Measurements from ENCODE around the gene ATP1A2.

ATP1A2 gene

GRCh38 chr1:160085686-160086455, 29.7 kb upstream of the ATP1A2 start:
- H3K36me3 ChIP-seq (ENCODE audit: insufficient read depth, low read length), result no peaks in the 10 kb centered on the region; the same call in 1 of the 2 replicates
- H3F3A ChIP-seq (ENCODE audit: insufficient read depth, low read length), result no peaks in the 10 kb centered on the region
- H4K20me1 ChIP-seq (ENCODE audit: insufficient read depth, low read length), result no peaks in the 10 kb centered on the region
- H2AFZ ChIP-seq (ENCODE audit: low read length), result no peak overlapping the region
- no peaks in the 10 kb centered on the region for H3K9me2 ChIP-seq (ENCODE audit: low read depth, low read length)
- H3K4me3 ChIP-seq (ENCODE audit: low read depth, low read length, poor library complexity, severe bottlenecking), result no peak overlapping the region
- no peak overlapping the region for H3K27ac ChIP-seq (ENCODE audit: low read depth, low read length, poor library complexity, severe bottlenecking)
- no peak overlapping the region for H3K4me2 ChIP-seq (ENCODE audit: low read length)
- H3K79me2 ChIP-seq (ENCODE audit: insufficient read depth, low read length), result no peaks in the 10 kb centered on the region
- H3K9ac ChIP-seq (ENCODE audit: low read length), result no peak overlapping the region
- H3K4me1 ChIP-seq (ENCODE audit: insufficient read depth, low read length, severe bottlenecking), result no peaks in the 10 kb centered on the region
- no peaks in the 10 kb centered on the region for H3K9me3 ChIP-seq (ENCODE audit: low read length)
- no peaks in the 10 kb centered on the region for H3K27me3 ChIP-seq (ENCODE audit: insufficient read depth, low read length)
- no peak for TF ChIP-seq EZH2 (IDR thresholded peaks at IDR 0.05; ENCODE audit: borderline replicate concordance, low read length)
- peak; percentile 82 for TF ChIP-seq CTCF (IDR thresholded peaks at IDR 0.05; ENCODE audit: low read length)

- Histone ChIP-seq H3K27me3 (ENCODE audit: insufficient read depth, low read length) (no peaks in the 10 kb centered on the region), H3K9me3 (ENCODE audit: low read length) (no peaks in the 10 kb centered on the region), H3K9me2 (ENCODE audit: low read depth, low read length) (no peaks in the 10 kb centered on the region), H3K79me2 (ENCODE audit: insufficient read depth, low read length) (no peaks in the 10 kb centered on the region), H3K4me1 (ENCODE audit: insufficient read depth, low read length, severe bottlenecking) (no peaks in the 10 kb centered on the region), H2AFZ (ENCODE audit: low read length) (no peak overlapping the region), H3F3A (ENCODE audit: insufficient read depth, low read length) (no peaks in the 10 kb centered on the region), H3K4me2 (ENCODE audit: low read length) (no peak overlapping the region), H3K9ac (ENCODE audit: low read length) (no peak overlapping the region), H3K36me3 (ENCODE audit: insufficient read depth, low read length) (peaks cover 6% of the 10 kb centered on the region; the same call in 1 of the 2 replicates), H3K27ac (ENCODE audit: low read depth, low read length, poor library complexity, severe bottlenecking) (no peak overlapping the region), H4K20me1 (ENCODE audit: insufficient read depth, low read length) (no peaks in the 10 kb centered on the region), H3K4me3 (ENCODE audit: low read depth, low read length, poor library complexity, severe bottlenecking) (no peak overlapping the region)
- TF ChIP-seq CTCF (IDR thresholded peaks at IDR 0.05; ENCODE audit: low read length) (no peak), EZH2 (IDR thresholded peaks at IDR 0.05; ENCODE audit: borderline replicate concordance, low read length) (no peak)
Measured at GRCh38 chr1:160086456-160086892, 29.1 kb upstream of the ATP1A2 start.

- H3K4me3 ChIP-seq (ENCODE audit: low read depth, low read length, poor library complexity, severe bottlenecking), result no peak overlapping the region
- no peaks in the 10 kb centered on the region for H3K27me3 ChIP-seq (ENCODE audit: insufficient read depth, low read length)
- no peaks in the 10 kb centered on the region for H4K20me1 ChIP-seq (ENCODE audit: insufficient read depth, low read length)
- no peak overlapping the region for H3K9ac ChIP-seq (ENCODE audit: low read length)
- TF ChIP-seq EZH2 (IDR thresholded peaks at IDR 0.05; ENCODE audit: borderline replicate concordance, low read length), result no peak
- TF ChIP-seq CTCF (IDR thresholded peaks at IDR 0.05; ENCODE audit: low read length), result no peak
- H2AFZ ChIP-seq (ENCODE audit: low read length), result no peak overlapping the region
- H3K36me3 ChIP-seq (ENCODE audit: insufficient read depth, low read length), result peaks cover 10% of the 10 kb centered on the region
- no peaks in the 10 kb centered on the region for H3K9me2 ChIP-seq (ENCODE audit: low read depth, low read length)
- no peak overlapping the region for H3K27ac ChIP-seq (ENCODE audit: low read depth, low read length, poor library complexity, severe bottlenecking)
- no peaks in the 10 kb centered on the region for H3K79me2 ChIP-seq (ENCODE audit: insufficient read depth, low read length)
- H3K4me1 ChIP-seq (ENCODE audit: insufficient read depth, low read length, severe bottlenecking), result no peaks in the 10 kb centered on the region
- no peak overlapping the region for H3K4me2 ChIP-seq (ENCODE audit: low read length)
- no peaks in the 10 kb centered on the region for H3F3A ChIP-seq (ENCODE audit: insufficient read depth, low read length)
- no peaks in the 10 kb centered on the region for H3K9me3 ChIP-seq (ENCODE audit: low read length)
Measured at GRCh38 chr1:160087118-160087662, 28.4 kb upstream of the ATP1A2 start.
